Endothelial cell of umbilical vein (primary cell): ENCODE results near the gene IGSF22. TPM values are rescaled to one million over a fixed set of nuclear protein-coding genes. Genes with fewer than 3 reads are reported as not detected.
"Not testable (repeated sequence)": the region's sequence is repeated elsewhere in the genome, so short reads cannot be mapped to it uniquely, and the experiment has no call there.

Source experiments
- BruUV-seq: library from RNA; stranded (reverse); fragments of 400-500 nt; replicated peaks from 2 replicates; lab custom pipeline; 2021; lab: Mats Ljungman, UMichigan
- CTCF ChIA-PET: fragments of 300-600, 350-600 bp; sonication (Branson Sonifier 250); formaldehyde crosslinking; loops from one replicate; lab custom pipeline; 2021; ENCODE audit warnings: antibody characterized with exemption, inconsistent platforms; lab: Charles Lee
- POLR2A ChIA-PET: fragments of 300-600, 350-600 bp; sonication (Branson Sonifier 250); formaldehyde crosslinking; loops from one replicate; lab custom pipeline; 2021; ENCODE audit warnings: antibody characterized with exemption, inconsistent platforms; lab: Charles Lee
- DNase-seq: peaks from one replicate; pipeline ENCODE4 v3.0.0-alpha.2; 2011; ENCODE audit warnings: low read depth, low spot score
- FAIRE-seq: peaks from 2 replicates; lab custom pipeline; 2011; peaks lifted over from hg19 to GRCh38; lab: Jason Lieb, UNC
- H2AFZ ChIP-seq: 2 replicates; pipeline ENCODE4 v1.6.0; 2012; ENCODE audit warnings: low read depth, low read length, control low read depth, inconsistent platforms
- H3K27ac ChIP-seq: 2 replicates; pipeline ENCODE4 v1.5.1; 2011; ENCODE audit warnings: low read depth, mild to moderate bottlenecking, control low read depth, low read length, moderate library complexity; ENCODE audit not compliant: insufficient read depth
- H3K27me3 ChIP-seq, 2 experiments: 2 replicates each; pipeline versions ENCODE4 v1.6.0 to v1.6.1; 2011; ENCODE audit warnings: low read length in 2 of 2, mixed read lengths in 1 of 2; ENCODE audit not compliant: control insufficient read depth in 2 of 2, insufficient read depth in 2 of 2
- H3K36me3 ChIP-seq, 2 experiments: 2 replicates in 1 of 2; 3 replicates in 1 of 2; pipeline ENCODE4 v1.5.1; 2011; ENCODE audit warnings: low read length in 2 of 2, mild to moderate bottlenecking in 1 of 2, moderate library complexity in 1 of 2; ENCODE audit not compliant: control insufficient read depth in 2 of 2, insufficient read depth in 2 of 2; ENCODE audit errors: extremely low read depth in 1 of 2
- H3K4me1 ChIP-seq: 3 replicates; pipeline ENCODE4 v1.5.1; 2011; ENCODE audit warnings: mild to moderate bottlenecking, low read length; ENCODE audit not compliant: control insufficient read depth, insufficient read depth; ENCODE audit errors: extremely low read depth
- H3K4me2 ChIP-seq: 2 replicates; pipeline ENCODE4 v1.6.1; 2011; ENCODE audit warnings: low read length, control low read depth, mixed read lengths; ENCODE audit not compliant: insufficient read depth
- H3K4me3 ChIP-seq, 3 experiments: fragments of 200-600 bp in 1 of 3; sonication (generic), shearing (Covaris generic) in 1 of 3; replicated peaks in 1 of 3; 2 replicates each; pipeline ENCODE4 v1.5.1; 2011 to 2016; ENCODE audit warnings: control low read depth in 3 of 3, low read length in 3 of 3, mild to moderate bottlenecking in 2 of 3, inconsistent platforms in 1 of 3, low read depth in 1 of 3, moderate library complexity in 1 of 3; ENCODE audit not compliant: insufficient read depth in 1 of 3
- H3K79me2 ChIP-seq: 2 replicates; pipeline ENCODE4 v1.6.0; 2012; ENCODE audit warnings: low read length, inconsistent platforms; ENCODE audit not compliant: control insufficient read depth, insufficient read depth
- H3K9ac ChIP-seq: replicated peaks from 2 replicates; pipeline ENCODE3; 2011; ENCODE audit warnings: low read length, control low read depth; ENCODE audit not compliant: insufficient read depth; ENCODE audit errors: extremely low read depth
- H3K9me1 ChIP-seq: replicated peaks from 3 replicates; pipeline ENCODE4 v1.6.0; 2011; ENCODE audit warnings: mild to moderate bottlenecking, low read length; ENCODE audit not compliant: control insufficient read depth, insufficient read depth; ENCODE audit errors: extremely low read depth
- H3K9me3 ChIP-seq: replicated peaks from 2 replicates; pipeline ENCODE4 v1.5.1; 2012; ENCODE audit warnings: low read length, inconsistent platforms; ENCODE audit not compliant: control insufficient read depth, insufficient read depth
- H4K20me1 ChIP-seq: replicated peaks from 2 replicates; pipeline ENCODE3; 2011; ENCODE audit warnings: mild to moderate bottlenecking, low read length; ENCODE audit not compliant: control insufficient read depth, insufficient read depth; ENCODE audit errors: extremely low read depth
- CTCF ChIP-seq, 2 donors: IDR thresholded peaks; 1 replicate in 1 of 2; 2 replicates in 1 of 2; pipeline ENCODE4 v1.5.1; 2011; ENCODE audit warnings: low read length in 2 of 2, mild to moderate bottlenecking in 2 of 2, moderate library complexity in 2 of 2, control low read depth in 1 of 2, inconsistent platforms in 1 of 2, low read depth in 1 of 2; ENCODE audit not compliant: insufficient read depth in 1 of 2; ENCODE audit errors: extremely low read depth in 1 of 2
- EZH2 ChIP-seq: IDR thresholded peaks from 2 replicates; pipeline ENCODE4 v1.6.1; 2012; ENCODE audit warnings: borderline replicate concordance, low read depth, mild to moderate bottlenecking, moderate library complexity, low read length, inconsistent platforms; ENCODE audit not compliant: severe bottlenecking
- FOS ChIP-seq: IDR thresholded peaks from 2 replicates; pipeline ENCODE4 v1.6.1; 2011; ENCODE audit warnings: mild to moderate bottlenecking, low read length, moderate library complexity, borderline replicate concordance; ENCODE audit not compliant: insufficient read depth
- GATA2 ChIP-seq: IDR thresholded peaks from 2 replicates; pipeline ENCODE4 v1.7.0; 2011; ENCODE audit warnings: low read depth, mild to moderate bottlenecking, moderate library complexity, mixed read lengths, low read length; ENCODE audit not compliant: insufficient read length, insufficient read depth
- JUN ChIP-seq: IDR thresholded peaks from 2 replicates; pipeline ENCODE4 v1.6.1; 2011; ENCODE audit warnings: borderline replicate concordance, low read depth; ENCODE audit not compliant: insufficient read length, insufficient read depth
- MAX ChIP-seq: IDR thresholded peaks from 2 replicates; pipeline ENCODE4 v1.6.1; 2011; ENCODE audit not compliant: insufficient read depth, insufficient read length
- MYC ChIP-seq: IDR thresholded peaks from one replicate; pipeline ENCODE4 v1.6.1; 2011; ENCODE audit warnings: mild to moderate bottlenecking, low read depth, low read length
- POLR2A ChIP-seq: IDR thresholded peaks from 2 replicates; pipeline ENCODE4 v1.6.1; 2012; ENCODE audit warnings: low read depth, mild to moderate bottlenecking, control low read depth, low read length
- POLR2AphosphoS5 ChIP-seq: IDR thresholded peaks from 2 replicates; pipeline ENCODE4 v1.6.1; 2012; ENCODE audit warnings: low read depth, mild to moderate bottlenecking, control low read depth, low read length, moderate library complexity; ENCODE audit not compliant: insufficient read depth
- dilution Hi-C: fragments of 300-500 bp; cut with MboI; formaldehyde crosslinking; loops from one replicate; pipeline ENCODE4 v1.15.0; 2019; ENCODE audit warnings: low sequenced_read_pairs; ENCODE audit not compliant: extremely low pct_ligation_motif_present
- intact Hi-C: fragments of 100-400 bp; cut with micrococcal nuclease; formaldehyde crosslinking; loops from one replicate; pipeline ENCODE4 v1.10.0; 2022
- polyA plus RNA-seq, 4 experiments: library from polyadenylated mRNA; depleted of rRNA in 3 of 4; stranded (reverse) in 3 of 4; unstranded in 1 of 4; fragments of >200 nt; gene quantifications; 2 replicates each; pipeline versions ENCODE4 v1.2.1 to v1.2.3, GENCODE V29; 2011 to 2012; ENCODE audit warnings: missing spikeins in 1 of 4
- total RNA-seq: library from RNA; stranded (reverse); gene quantifications from 2 replicates; pipeline ENCODE4 v1.2.3, GENCODE V29; 2021

The IGSF22 gene
- total and polyA plus RNA-seq, 2 donors (not counting 3 experiments of a cell fraction or from before 2014, with no cell fraction given): not detected

- intact Hi-C loops, H3K27me3 ChIP-seq, H3K79me2 ChIP-seq, H3K9ac ChIP-seq, H3K4me2 ChIP-seq, BruUV-seq, dilution Hi-C loops, H3K9me1 ChIP-seq, H2AFZ ChIP-seq, FAIRE-seq, H3K4me3 ChIP-seq, H4K20me1 ChIP-seq, H3K9me3 ChIP-seq, H3K27ac ChIP-seq, H3K36me3 ChIP-seq, DNase-seq, H3K4me1 ChIP-seq, POLR2A ChIA-PET: not testable (repeated sequence)
- CTCF ChIA-PET: interaction anchor here (0.9 to 1.0 kb wide), 2 partner anchors 39 to 40 kb away, joined by 3 read pairs; no protein-coding TSS in a partner anchor
These were observed 34.4 kb downstream of the IGSF22 start for GRCh38 chr11:18691467-18692140.

DNA sequence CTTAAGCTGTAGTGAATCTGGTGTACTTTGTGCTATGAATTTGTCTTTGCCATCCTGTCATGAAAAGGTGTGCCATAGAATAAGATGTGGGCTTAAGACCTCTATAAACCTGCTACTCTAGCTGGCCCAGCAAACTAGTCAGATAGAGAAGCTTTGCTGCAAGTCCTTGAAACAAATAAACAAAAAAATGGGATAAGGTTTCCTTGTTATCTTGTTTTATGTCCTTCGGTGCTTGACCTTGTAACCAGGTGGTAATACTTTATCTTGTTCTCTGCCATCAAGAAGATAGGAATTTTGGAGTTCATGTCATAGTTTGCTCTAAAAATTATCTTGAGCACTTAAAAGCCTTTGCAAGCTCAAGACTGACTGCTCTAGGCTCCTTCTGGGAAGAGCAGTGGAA, 41.7 kb downstream of the IGSF22 start:
- POLR2A ChIA-PET: no interaction called here
- no peaks in the 10 kb centered on the region for H3K9me3 ChIP-seq
- peaks cover 2 to 3% of the 10 kb centered on the region in 2 experiments for H3K27me3 ChIP-seq
- DNase-seq (no peak), FAIRE-seq (no peak)
- CTCF ChIA-PET: interaction anchor here (0.8 kb wide), 1 partner anchor 38 kb away, joined by 3 read pairs; no protein-coding TSS in a partner anchor
- H3K4me2 ChIP-seq: no peak overlapping the region
- TF ChIP-seq FOS: no peak
- no peak for TF ChIP-seq POLR2A
- no peak for TF ChIP-seq POLR2AphosphoS5
- no peak for TF ChIP-seq MYC
- TF ChIP-seq MAX: no peak
- TF ChIP-seq CTCF (IDR thresholded peaks at IDR 0.05; ENCODE audit: extremely low read depth in 1 of 2, insufficient read depth in 1 of 2, low read depth in 1 of 2, low read length in 2 of 2): no peak
- no peak for TF ChIP-seq EZH2
- no peak for TF ChIP-seq GATA2
- no peak for TF ChIP-seq JUN
- no TSS peak for BruUV-seq
- dilution Hi-C loops (no loop called here), intact Hi-C loops (no loop called here)
- H3K79me2 ChIP-seq: no peaks in the 10 kb centered on the region
- H3K27ac ChIP-seq: no peak overlapping the region
- no peaks in the 10 kb centered on the region for H3K36me3 ChIP-seq
- H3K4me3 ChIP-seq: no peak overlapping the region
- no peaks in the 10 kb centered on the region for H3K9me1 ChIP-seq
- no peak overlapping the region for H2AFZ ChIP-seq
- no peak overlapping the region for H3K9ac ChIP-seq
- no peaks in the 10 kb centered on the region for H4K20me1 ChIP-seq
- no peaks in the 10 kb centered on the region for H3K4me1 ChIP-seq
